Endothelial cell of umbilical vein (primary cell): ENCODE data around the gene ABL1. TPM values are rescaled to one million over a fixed set of nuclear protein-coding genes. Genes with fewer than 3 reads are reported as not detected.

Experiments
- BruUV-seq: library from RNA; stranded (reverse); fragments of 400-500 nt; replicated peaks from 2 replicates; lab custom pipeline; 2021; lab: Mats Ljungman, UMichigan
- CTCF ChIA-PET: fragments of 300-600, 350-600 bp; sonication (Branson Sonifier 250); formaldehyde crosslinking; loops from one replicate; lab custom pipeline; 2021; ENCODE audit warnings: antibody characterized with exemption, inconsistent platforms; lab: Charles Lee
- POLR2A ChIA-PET: fragments of 300-600, 350-600 bp; sonication (Branson Sonifier 250); formaldehyde crosslinking; loops from one replicate; lab custom pipeline; 2021; ENCODE audit warnings: antibody characterized with exemption, inconsistent platforms; lab: Charles Lee
- DNase-seq: peaks from one replicate; pipeline ENCODE4 v3.0.0-alpha.2; 2011; ENCODE audit warnings: low read depth, low spot score
- FAIRE-seq: peaks from 2 replicates; lab custom pipeline; 2011; peaks lifted over from hg19 to GRCh38; lab: Jason Lieb, UNC
- H2AFZ ChIP-seq: 2 replicates; pipeline ENCODE4 v1.6.0; 2012; ENCODE audit warnings: low read depth, low read length, control low read depth, inconsistent platforms
- H3K27ac ChIP-seq: 2 replicates; pipeline ENCODE4 v1.5.1; 2011; ENCODE audit warnings: low read depth, mild to moderate bottlenecking, control low read depth, low read length, moderate library complexity; ENCODE audit not compliant: insufficient read depth
- H3K27me3 ChIP-seq, 2 experiments: 2 replicates each; pipeline versions ENCODE4 v1.6.0 to v1.6.1; 2011; ENCODE audit warnings: low read length in 2 of 2, mixed read lengths in 1 of 2; ENCODE audit not compliant: control insufficient read depth in 2 of 2, insufficient read depth in 2 of 2
- H3K36me3 ChIP-seq, 2 experiments: 2 replicates in 1 of 2; 3 replicates in 1 of 2; pipeline ENCODE4 v1.5.1; 2011; ENCODE audit warnings: low read length in 2 of 2, mild to moderate bottlenecking in 1 of 2, moderate library complexity in 1 of 2; ENCODE audit not compliant: control insufficient read depth in 2 of 2, insufficient read depth in 2 of 2; ENCODE audit errors: extremely low read depth in 1 of 2
- H3K4me1 ChIP-seq: 3 replicates; pipeline ENCODE4 v1.5.1; 2011; ENCODE audit warnings: mild to moderate bottlenecking, low read length; ENCODE audit not compliant: control insufficient read depth, insufficient read depth; ENCODE audit errors: extremely low read depth
- H3K4me2 ChIP-seq: 2 replicates; pipeline ENCODE4 v1.6.1; 2011; ENCODE audit warnings: low read length, control low read depth, mixed read lengths; ENCODE audit not compliant: insufficient read depth
- H3K4me3 ChIP-seq, 3 experiments: fragments of 200-600 bp in 1 of 3; sonication (generic), shearing (Covaris generic) in 1 of 3; replicated peaks in 1 of 3; 2 replicates each; pipeline ENCODE4 v1.5.1; 2011 to 2016; ENCODE audit warnings: control low read depth in 3 of 3, low read length in 3 of 3, mild to moderate bottlenecking in 2 of 3, inconsistent platforms in 1 of 3, low read depth in 1 of 3, moderate library complexity in 1 of 3; ENCODE audit not compliant: insufficient read depth in 1 of 3
- H3K79me2 ChIP-seq: 2 replicates; pipeline ENCODE4 v1.6.0; 2012; ENCODE audit warnings: low read length, inconsistent platforms; ENCODE audit not compliant: control insufficient read depth, insufficient read depth
- H3K9ac ChIP-seq: replicated peaks from 2 replicates; pipeline ENCODE3; 2011; ENCODE audit warnings: low read length, control low read depth; ENCODE audit not compliant: insufficient read depth; ENCODE audit errors: extremely low read depth
- H3K9me1 ChIP-seq: replicated peaks from 3 replicates; pipeline ENCODE4 v1.6.0; 2011; ENCODE audit warnings: mild to moderate bottlenecking, low read length; ENCODE audit not compliant: control insufficient read depth, insufficient read depth; ENCODE audit errors: extremely low read depth
- H3K9me3 ChIP-seq: replicated peaks from 2 replicates; pipeline ENCODE4 v1.5.1; 2012; ENCODE audit warnings: low read length, inconsistent platforms; ENCODE audit not compliant: control insufficient read depth, insufficient read depth
- H4K20me1 ChIP-seq: replicated peaks from 2 replicates; pipeline ENCODE3; 2011; ENCODE audit warnings: mild to moderate bottlenecking, low read length; ENCODE audit not compliant: control insufficient read depth, insufficient read depth; ENCODE audit errors: extremely low read depth
- CTCF ChIP-seq, 2 donors: IDR thresholded peaks; 1 replicate in 1 of 2; 2 replicates in 1 of 2; pipeline ENCODE4 v1.5.1; 2011; ENCODE audit warnings: low read length in 2 of 2, mild to moderate bottlenecking in 2 of 2, moderate library complexity in 2 of 2, control low read depth in 1 of 2, inconsistent platforms in 1 of 2, low read depth in 1 of 2; ENCODE audit not compliant: insufficient read depth in 1 of 2; ENCODE audit errors: extremely low read depth in 1 of 2
- EZH2 ChIP-seq: IDR thresholded peaks from 2 replicates; pipeline ENCODE4 v1.6.1; 2012; ENCODE audit warnings: borderline replicate concordance, low read depth, mild to moderate bottlenecking, moderate library complexity, low read length, inconsistent platforms; ENCODE audit not compliant: severe bottlenecking
- FOS ChIP-seq: IDR thresholded peaks from 2 replicates; pipeline ENCODE4 v1.6.1; 2011; ENCODE audit warnings: mild to moderate bottlenecking, low read length, moderate library complexity, borderline replicate concordance; ENCODE audit not compliant: insufficient read depth
- GATA2 ChIP-seq: IDR thresholded peaks from 2 replicates; pipeline ENCODE4 v1.7.0; 2011; ENCODE audit warnings: low read depth, mild to moderate bottlenecking, moderate library complexity, mixed read lengths, low read length; ENCODE audit not compliant: insufficient read length, insufficient read depth
- JUN ChIP-seq: IDR thresholded peaks from 2 replicates; pipeline ENCODE4 v1.6.1; 2011; ENCODE audit warnings: borderline replicate concordance, low read depth; ENCODE audit not compliant: insufficient read length, insufficient read depth
- MAX ChIP-seq: IDR thresholded peaks from 2 replicates; pipeline ENCODE4 v1.6.1; 2011; ENCODE audit not compliant: insufficient read depth, insufficient read length
- MYC ChIP-seq: IDR thresholded peaks from one replicate; pipeline ENCODE4 v1.6.1; 2011; ENCODE audit warnings: mild to moderate bottlenecking, low read depth, low read length
- POLR2A ChIP-seq: IDR thresholded peaks from 2 replicates; pipeline ENCODE4 v1.6.1; 2012; ENCODE audit warnings: low read depth, mild to moderate bottlenecking, control low read depth, low read length
- POLR2AphosphoS5 ChIP-seq: IDR thresholded peaks from 2 replicates; pipeline ENCODE4 v1.6.1; 2012; ENCODE audit warnings: low read depth, mild to moderate bottlenecking, control low read depth, low read length, moderate library complexity; ENCODE audit not compliant: insufficient read depth
- dilution Hi-C: fragments of 300-500 bp; cut with MboI; formaldehyde crosslinking; loops from one replicate; pipeline ENCODE4 v1.15.0; 2019; ENCODE audit warnings: low sequenced_read_pairs; ENCODE audit not compliant: extremely low pct_ligation_motif_present
- intact Hi-C: fragments of 100-400 bp; cut with micrococcal nuclease; formaldehyde crosslinking; loops from one replicate; pipeline ENCODE4 v1.10.0; 2022
- polyA plus RNA-seq, 4 experiments: library from polyadenylated mRNA; depleted of rRNA in 3 of 4; stranded (reverse) in 3 of 4; unstranded in 1 of 4; fragments of >200 nt; gene quantifications; 2 replicates each; pipeline versions ENCODE4 v1.2.1 to v1.2.3, GENCODE V29; 2011 to 2012; ENCODE audit warnings: missing spikeins in 1 of 4
- total RNA-seq: library from RNA; stranded (reverse); gene quantifications from 2 replicates; pipeline ENCODE4 v1.2.3, GENCODE V29; 2021

ABL1 gene
- total and polyA plus RNA-seq, 2 donors (not counting 3 experiments of a cell fraction or from before 2014, with no cell fraction given): 32.1 to 87.1 TPM

- Histone ChIP-seq H3K4me2 (no peak overlapping the region), H3K9ac (no peak overlapping the region), H3K27me3 (no peaks in the 10 kb centered on the region), H3K9me1 (no peaks in the 10 kb centered on the region), H3K36me3 (peaks cover 44 to 56% of the 10 kb centered on the region in 2 experiments), H3K27ac (no peak overlapping the region), H2AFZ (no peak overlapping the region), H3K9me3 (no peaks in the 10 kb centered on the region), H3K79me2 (peaks cover 22% of the 10 kb centered on the region), H3K4me3 (no peak overlapping the region), H4K20me1 (no peaks in the 10 kb centered on the region), H3K4me1 (no peaks in the 10 kb centered on the region)
- intact Hi-C loops (no loop called here), dilution Hi-C loops (loop anchor here (25.0 kb wide), 1 partner anchor 187 kb away; the partner anchor contains the start of gene EXOSC2)
- no TSS peak for BruUV-seq
- ChIA-PET POLR2A (no interaction called here), CTCF (interaction anchor here (1.7 kb wide), 1 partner anchor 172 kb away, joined by 5 read pairs; no protein-coding TSS in a partner anchor)
- TF ChIP-seq JUN (no peak), MYC (no peak), POLR2AphosphoS5 (no peak), MAX (no peak), POLR2A (no peak), EZH2 (no peak)
- no peak for FAIRE-seq
- no peak for DNase-seq
These were observed 39.7 kb downstream of the ABL1 start for GRCh38 chr9:130874783-130875182.

GRCh38 chr9:130877300-130877699 lies 42.2 kb downstream of the ABL1 start:
- DNase-seq (no peak), FAIRE-seq (no peak)
- Histone ChIP-seq H3K4me2 (no peak overlapping the region), H3K27me3 (no peaks in the 10 kb centered on the region), H4K20me1 (no peaks in the 10 kb centered on the region), H3K9me3 (no peaks in the 10 kb centered on the region), H2AFZ (no peak overlapping the region), H3K4me3 (no peak overlapping the region), H3K79me2 (peaks cover 4% of the 10 kb centered on the region), H3K9me1 (no peaks in the 10 kb centered on the region), H3K9ac (no peak overlapping the region), H3K36me3 (peaks cover 59 to 60% of the 10 kb centered on the region in 2 experiments), H3K27ac (no peak overlapping the region), H3K4me1 (no peaks in the 10 kb centered on the region)
- POLR2A ChIA-PET: no interaction called here
- dilution Hi-C loops (no loop called here), intact Hi-C loops (no loop called here)
- no TSS peak for BruUV-seq
- TF ChIP-seq JUN (no peak), GATA2 (no peak), FOS (no peak), MYC (no peak), POLR2AphosphoS5 (no peak), EZH2 (no peak), POLR2A (no peak), MAX (no peak), CTCF (IDR thresholded peaks at IDR 0.05; ENCODE audit: extremely low read depth in 1 of 2, insufficient read depth in 1 of 2, low read depth in 1 of 2, low read length in 2 of 2) (no peak)
- CTCF ChIA-PET: interaction anchor here (0.6 to 1.7 kb wide), 4 partner anchors 10 to 177 kb away, joined by 3 to 7 read pairs (median 5); no protein-coding TSS in a partner anchor
